ENCODE measurements around the gene SLC7A7. TPM values are rescaled to one million over a fixed set of nuclear protein-coding genes. Genes with fewer than 3 reads are reported as not detected.
A peak's percentile ranks its signal among the peaks of the same experiment; 100 is the strongest.
"Not testable (repeated sequence)": the region's sequence is repeated elsewhere in the genome, so short reads cannot be mapped to it uniquely, and the experiment has no call there.

The SLC7A7 gene
- total RNA-seq, 6 donors from 2014 or later = 55.0 to 120 (median 99.1) TPM

- peak overlapping the region; percentile 85 to 91 (median 87) for H3K27ac ChIP-seq
- peaks cover 23 to 43% (median 37%) of the 10 kb centered on the region in 4 donors for H3K36me3 ChIP-seq
- TF ChIP-seq POLR2AphosphoS5 (IDR thresholded peaks at IDR 0.05) = no peak
- no peak for TF ChIP-seq EP300 (IDR thresholded peaks at IDR 0.05)
- peaks cover 20 to 27% (median 24%) of the 10 kb centered on the region in 4 donors for H3K4me1 ChIP-seq
- H3K27me3 ChIP-seq = no peaks in the 10 kb centered on the region
- ATAC-seq (ENCODE audit: low FRiP score in 2 of 2) (no peak), DNase-seq (no peak)
- peak overlapping the region; percentile 81 to 93 (median 88) for H3K4me3 ChIP-seq
- WGBS, 2 donors = 2 to 3% methylated on average over 6 of the region's 6 CpGs
- H3K9me3 ChIP-seq = peaks cover 0 to 2% (median under 1%) of the 10 kb centered on the region in 4 donors
Measured at GRCh38 chr14:22767323-22767589, 48.0 kb downstream of the SLC7A7 start.

- ATAC-seq (ENCODE audit: low FRiP score in 2 of 2) (peak; percentile 92 to 95), DNase-seq (peak; percentile 86 to 96)
- H3K4me1 ChIP-seq = peaks cover 20 to 27% (median 24%) of the 10 kb centered on the region in 4 donors
- no peaks in the 10 kb centered on the region for H3K27me3 ChIP-seq
- H3K4me3 ChIP-seq = peak within 1 kb of the TSS; percentile 81 to 93 (median 88)
- TF ChIP-seq POLR2AphosphoS5 (IDR thresholded peaks at IDR 0.05) (peak; percentile 47 to 79), EP300 (IDR thresholded peaks at IDR 0.05) (peak in 1 of 4 donors; percentile 2), POLR2A (IDR thresholded peaks at IDR 0.05) (peak in 3 of 4 donors; percentile 52 to 83 (median 79))
- TF ChIP-seq, protein P1, sequence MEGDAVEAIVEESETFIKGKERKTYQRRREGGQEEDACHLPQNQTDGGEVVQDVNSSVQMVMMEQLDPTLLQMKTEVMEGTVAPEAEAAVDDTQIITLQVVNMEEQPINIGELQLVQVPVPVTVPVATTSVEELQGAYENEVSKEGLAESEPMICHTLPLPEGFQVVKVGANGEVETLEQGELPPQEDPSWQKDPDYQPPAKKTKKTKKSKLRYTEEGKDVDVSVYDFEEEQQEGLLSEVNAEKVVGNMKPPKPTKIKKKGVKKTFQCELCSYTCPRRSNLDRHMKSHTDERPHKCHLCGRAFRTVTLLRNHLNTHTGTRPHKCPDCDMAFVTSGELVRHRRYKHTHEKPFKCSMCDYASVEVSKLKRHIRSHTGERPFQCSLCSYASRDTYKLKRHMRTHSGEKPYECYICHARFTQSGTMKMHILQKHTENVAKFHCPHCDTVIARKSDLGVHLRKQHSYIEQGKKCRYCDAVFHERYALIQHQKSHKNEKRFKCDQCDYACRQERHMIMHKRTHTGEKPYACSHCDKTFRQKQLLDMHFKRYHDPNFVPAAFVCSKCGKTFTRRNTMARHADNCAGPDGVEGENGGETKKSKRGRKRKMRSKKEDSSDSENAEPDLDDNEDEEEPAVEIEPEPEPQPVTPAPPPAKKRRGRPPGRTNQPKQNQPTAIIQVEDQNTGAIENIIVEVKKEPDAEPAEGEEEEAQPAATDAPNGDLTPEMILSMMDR (IDR thresholded peaks at IDR 0.05) = no peak
- H3K27ac ChIP-seq = peak within 1 kb of the TSS; percentile 85 to 91 (median 87)
- WGBS, 2 donors = 0% methylated on average over 16 to 34 of the region's 56 CpGs
- peaks cover 20 to 37% (median 33%) of the 10 kb centered on the region in 4 donors for H3K36me3 ChIP-seq
- peaks cover 0 to 6% (median 3%) of the 10 kb centered on the region in 4 donors for H3K9me3 ChIP-seq
Measured at GRCh38 chr14:22766457-22767322, 48.5 kb downstream of the SLC7A7 start, which contains the start of gene OXA1L. OXA1L (plus strand) TSS chr14:22766688; CDS start chr14:22766702, 14 bp downstream.

GRCh38 chr14:22764382-22764781 lies 50.9 kb downstream of the SLC7A7 start:
- Histone ChIP-seq H3K4me1 (peaks cover 20 to 24% (median 24%) of the 10 kb centered on the region in 4 donors), H3K27me3 (no peaks in the 10 kb centered on the region), H3K9me3 (peaks cover 0 to 6% (median 3%) of the 10 kb centered on the region in 4 donors), H3K27ac (no peak overlapping the region), H3K4me3 (no peak overlapping the region), H3K36me3 (peaks cover 4 to 14% (median 10%) of the 10 kb centered on the region in 4 donors)
- 79 to 95% methylated on average over 4 of the region's 4 CpGs for WGBS, 2 donors
- DNase-seq (no peak), ATAC-seq (ENCODE audit: low FRiP score in 2 of 2) (no peak)
- TF ChIP-seq, protein P1 (IDR thresholded peaks at IDR 0.05) = no peak
- TF ChIP-seq POLR2AphosphoS5 (IDR thresholded peaks at IDR 0.05) (no peak), EP300 (IDR thresholded peaks at IDR 0.05) (no peak), POLR2A (IDR thresholded peaks at IDR 0.05) (no peak)

GRCh38 chr14:22761734-22762133 lies 53.5 kb downstream of the SLC7A7 start:
- Histone ChIP-seq H3K27me3 (no peaks in the 10 kb centered on the region), H3K36me3 (no peaks in the 10 kb centered on the region), H3K27ac (no peak overlapping the region), H3K4me1 (peaks cover 6 to 9% (median 7%) of the 10 kb centered on the region in 4 donors), H3K4me3 (no peak overlapping the region), H3K9me3 (peaks cover 0 to 6% (median 3%) of the 10 kb centered on the region in 4 donors)
- TF ChIP-seq EP300 (IDR thresholded peaks at IDR 0.05) (no peak), POLR2AphosphoS5 (IDR thresholded peaks at IDR 0.05) (no peak), POLR2A (IDR thresholded peaks at IDR 0.05) (no peak)
- TF ChIP-seq, protein P1 (IDR thresholded peaks at IDR 0.05) = no peak
- DNase-seq = no peak
- 90 to 95% methylated on average over 1 of the region's 1 CpG for WGBS, 2 donors
- ATAC-seq (ENCODE audit: low FRiP score in 2 of 2) = no peak

DNA sequence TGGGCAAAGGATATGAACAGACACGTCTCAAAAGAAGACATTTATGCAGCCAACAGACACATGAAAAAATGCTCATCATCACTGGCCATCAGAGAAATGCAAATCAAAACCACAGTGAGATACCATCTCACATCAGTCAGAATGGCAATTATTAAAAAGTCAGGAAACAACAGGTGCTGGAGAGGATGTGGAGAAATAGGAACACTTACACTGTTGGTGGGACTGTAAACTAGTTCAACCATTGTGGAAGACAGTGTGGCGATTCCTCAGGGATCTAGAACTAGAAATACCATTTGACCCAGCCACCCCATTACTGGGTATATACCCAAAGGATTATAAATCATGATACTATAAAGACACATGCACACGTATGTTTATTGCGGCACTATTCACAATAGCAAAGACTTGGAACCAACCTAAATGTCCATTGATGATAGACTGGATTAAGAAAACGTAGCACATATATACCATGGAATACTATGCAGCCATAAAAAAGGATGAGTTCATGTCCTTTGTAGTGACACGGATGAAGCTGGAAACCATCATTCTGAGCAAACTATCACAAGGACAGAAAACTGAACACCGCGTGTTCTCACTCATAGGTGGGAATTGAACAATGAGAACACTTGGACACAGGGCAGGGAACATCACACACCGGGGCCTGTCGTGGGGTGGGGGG lies 57.1 kb downstream of the SLC7A7 start:
- H3K27me3 ChIP-seq; H3K9me3 ChIP-seq; H3K4me3 ChIP-seq; ATAC-seq (ENCODE audit: low FRiP score in 2 of 2); H3K27ac ChIP-seq; DNase-seq; H3K4me1 ChIP-seq; H3K36me3 ChIP-seq: not testable (repeated sequence)
- 86 to 92% methylated on average over 10 of the region's 10 CpGs for WGBS, 2 donors

Measured in upper lobe of left lung (tissue), 6 donors.